Measurements from ENCODE around the gene EPB41L3. TPM values are rescaled to one million over a fixed set of nuclear protein-coding genes. Genes with fewer than 3 reads are reported as not detected.

The EPB41L3 gene
- total and polyA plus RNA-seq, 11 donors, result 2.7 to 45.6 (median 7.9) TPM

DNA sequence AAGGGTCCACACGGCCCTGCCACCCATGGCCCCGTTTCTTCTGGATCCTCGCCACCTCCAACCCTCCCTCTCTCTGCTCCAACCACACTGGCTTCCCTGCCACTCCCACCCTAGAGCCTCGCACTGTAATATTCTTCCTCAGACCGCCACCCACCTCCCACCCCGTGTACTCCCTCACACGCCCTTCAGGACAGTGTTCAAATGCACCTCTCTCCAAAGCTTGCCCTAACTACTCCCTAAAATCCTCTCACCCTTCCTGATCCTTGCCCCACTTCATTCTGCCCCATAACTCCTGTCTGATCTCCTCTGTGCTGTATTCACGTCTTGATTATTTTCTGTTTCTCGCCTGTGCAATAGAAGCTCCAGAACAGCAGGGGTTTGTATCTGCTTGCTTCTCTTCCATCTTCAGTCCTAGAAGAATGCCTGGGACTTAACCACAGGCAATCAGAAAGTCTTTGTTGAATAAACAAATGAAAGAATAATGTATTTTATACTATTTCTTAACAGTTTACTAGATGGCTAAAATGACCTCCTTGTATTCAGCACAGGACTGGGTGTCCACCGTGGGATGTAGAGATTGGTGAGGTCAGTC, 25.5 kb downstream of the EPB41L3 start:
- TF ChIP-seq, protein P1, sequence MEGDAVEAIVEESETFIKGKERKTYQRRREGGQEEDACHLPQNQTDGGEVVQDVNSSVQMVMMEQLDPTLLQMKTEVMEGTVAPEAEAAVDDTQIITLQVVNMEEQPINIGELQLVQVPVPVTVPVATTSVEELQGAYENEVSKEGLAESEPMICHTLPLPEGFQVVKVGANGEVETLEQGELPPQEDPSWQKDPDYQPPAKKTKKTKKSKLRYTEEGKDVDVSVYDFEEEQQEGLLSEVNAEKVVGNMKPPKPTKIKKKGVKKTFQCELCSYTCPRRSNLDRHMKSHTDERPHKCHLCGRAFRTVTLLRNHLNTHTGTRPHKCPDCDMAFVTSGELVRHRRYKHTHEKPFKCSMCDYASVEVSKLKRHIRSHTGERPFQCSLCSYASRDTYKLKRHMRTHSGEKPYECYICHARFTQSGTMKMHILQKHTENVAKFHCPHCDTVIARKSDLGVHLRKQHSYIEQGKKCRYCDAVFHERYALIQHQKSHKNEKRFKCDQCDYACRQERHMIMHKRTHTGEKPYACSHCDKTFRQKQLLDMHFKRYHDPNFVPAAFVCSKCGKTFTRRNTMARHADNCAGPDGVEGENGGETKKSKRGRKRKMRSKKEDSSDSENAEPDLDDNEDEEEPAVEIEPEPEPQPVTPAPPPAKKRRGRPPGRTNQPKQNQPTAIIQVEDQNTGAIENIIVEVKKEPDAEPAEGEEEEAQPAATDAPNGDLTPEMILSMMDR (IDR thresholded peaks at IDR 0.05), result no peak
- TF ChIP-seq POLR2A (IDR thresholded peaks at IDR 0.05), result no peak
- Histone ChIP-seq H3K36me3 (no peaks in the 10 kb centered on the region), H3K4me3 (peak overlapping the region in 7 of 12 donors; percentile 2 to 38 (median 5)), H3K27me3 (no peaks in the 10 kb centered on the region), H3K9me3 (no peaks in the 10 kb centered on the region), H3K27ac (peak overlapping the region in 7 of 12 donors; percentile 12 to 89 (median 55)), H3K4me1 (peaks cover 0 to 64% (median 0%) of the 10 kb centered on the region in 12 donors)
- ATAC-seq (no peak), DNase-seq (no peak)
- WGBS, 4 donors, result 79 to 82% (median 81%) methylated on average over 10 of the region's 10 CpGs
- intact Hi-C loops (cut with DNase I), result loop anchor here in 2 of 10 donors (10.0 kb wide), 2 partner anchors 53 to 63 kb away; no protein-coding TSS in a partner anchor

DNA sequence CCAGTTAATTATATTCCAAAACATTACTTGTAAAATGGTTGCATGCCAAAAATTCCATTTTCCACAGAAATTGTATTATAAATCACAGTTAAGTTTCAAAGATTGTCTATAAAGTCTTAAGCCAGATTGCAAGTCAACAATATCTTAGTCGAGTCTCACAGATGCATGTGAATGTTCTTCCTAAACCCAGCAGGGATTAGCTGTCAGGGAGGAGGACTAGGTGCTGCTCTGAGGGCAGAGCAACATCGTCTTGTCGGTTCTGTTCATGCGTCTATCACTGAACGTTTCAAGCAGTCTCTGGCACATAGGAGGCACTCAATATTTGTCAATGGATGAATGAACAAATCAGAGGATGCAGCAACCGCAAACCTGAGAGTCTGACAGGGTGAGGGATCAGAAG, 27.0 kb downstream of the EPB41L3 start:
- H3K4me1 ChIP-seq, result peaks cover 0 to 66% (median 0%) of the 10 kb centered on the region in 12 donors
- no peak overlapping the region for H3K4me3 ChIP-seq
- H3K27ac ChIP-seq, result peak overlapping the region in 2 of 12 donors; percentile 5 to 89
- no peaks in the 10 kb centered on the region for H3K9me3 ChIP-seq
- no peak for ATAC-seq
- DNase-seq, result no peak
- WGBS, 4 donors, result 75 to 89% (median 79%) methylated on average over 6 of the region's 6 CpGs
- intact Hi-C loops (cut with DNase I), result loop anchor here in 2 of 10 donors (10.0 kb wide), 2 partner anchors 52 to 62 kb away; no protein-coding TSS in a partner anchor
- no peaks in the 10 kb centered on the region for H3K36me3 ChIP-seq
- no peaks in the 10 kb centered on the region for H3K27me3 ChIP-seq
- TF ChIP-seq, protein P1 (IDR thresholded peaks at IDR 0.05), result no peak
- no peak for TF ChIP-seq POLR2A (IDR thresholded peaks at IDR 0.05)

DNA sequence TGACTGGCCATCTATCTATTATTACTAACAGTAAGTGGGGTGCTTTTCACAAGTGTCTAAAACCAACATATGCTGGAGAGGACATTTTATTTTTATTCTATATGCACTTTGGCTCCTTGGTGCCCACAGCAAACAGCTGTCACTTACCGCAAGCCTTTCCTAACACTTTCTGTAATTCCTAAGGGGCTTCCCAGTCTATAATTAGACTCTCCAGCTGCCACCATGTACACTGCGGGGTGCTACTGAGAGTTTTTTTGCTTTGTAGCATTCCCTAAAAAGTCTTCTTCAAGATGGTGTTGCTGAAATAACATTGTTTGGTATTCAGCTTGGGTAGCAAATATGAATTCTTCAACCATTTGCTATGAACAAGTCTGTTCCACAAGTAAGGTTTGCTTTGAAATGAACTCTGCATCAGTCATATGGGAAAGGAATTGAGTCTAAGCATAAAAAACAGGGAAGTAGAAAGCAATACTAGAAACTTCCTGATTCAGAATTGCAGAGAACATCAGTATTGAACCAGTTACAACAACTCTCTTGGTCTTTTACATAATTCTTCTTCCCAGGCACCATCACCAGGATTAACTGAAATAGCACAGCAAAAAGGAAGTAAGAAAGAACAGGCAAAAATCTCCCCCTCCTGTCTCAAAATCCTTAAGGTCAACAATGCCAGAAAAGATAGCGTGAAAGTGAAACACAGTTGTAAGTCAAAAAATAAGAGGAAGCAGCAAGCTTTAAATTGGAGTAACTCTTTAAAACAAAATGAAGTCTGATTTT, 28.6 kb downstream of the EPB41L3 start:
- H3K4me3 ChIP-seq, result peak overlapping the region in 1 of 12 donors; percentile 9
- TF ChIP-seq, protein P1 (IDR thresholded peaks at IDR 0.05), result no peak
- TF ChIP-seq POLR2A (IDR thresholded peaks at IDR 0.05), result no peak
- whole genome bisulfite sequencing, 4 donors, result 27 to 38% (median 32%) methylated on average over 3 of the region's 3 CpGs
- no peaks in the 10 kb centered on the region for H3K27me3 ChIP-seq
- no peak for DNase-seq
- H3K9me3 ChIP-seq, result no peaks in the 10 kb centered on the region
- intact Hi-C loops (cut with DNase I), result loop anchor here in 3 of 10 donors (1.0 to 10.0 kb wide), 3 partner anchors 25 to 60 kb away; no protein-coding TSS in a partner anchor
- peak overlapping the region in 6 of 12 donors; percentile 1 to 89 (median 38) for H3K27ac ChIP-seq
- H3K4me1 ChIP-seq, result peaks cover 0 to 69% (median 0%) of the 10 kb centered on the region in 12 donors
- peak in 2 of 4 donors; percentile 54 to 62 for ATAC-seq
- H3K36me3 ChIP-seq, result no peaks in the 10 kb centered on the region

DNA sequence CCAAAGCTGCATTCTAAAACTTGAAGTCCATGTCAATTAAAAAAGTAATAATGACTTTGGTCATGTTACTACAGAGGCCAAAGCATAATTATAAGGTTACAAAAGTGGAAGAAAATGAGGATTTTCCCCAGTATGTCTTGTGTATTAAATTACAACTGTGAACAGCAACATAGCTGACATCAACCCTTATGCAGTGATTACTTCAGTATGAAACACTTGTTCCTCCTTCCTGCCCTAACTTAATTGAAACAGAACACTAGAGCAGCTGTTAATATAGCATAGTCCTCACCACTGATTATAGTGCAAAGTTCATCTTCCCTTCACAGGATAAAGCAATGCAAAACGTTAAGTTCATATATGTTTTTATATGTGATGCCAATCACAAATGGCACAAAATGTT, 29.9 kb downstream of the EPB41L3 start:
- H3K36me3 ChIP-seq, result no peaks in the 10 kb centered on the region
- H3K27me3 ChIP-seq, result no peaks in the 10 kb centered on the region
- DNase-seq (no peak), ATAC-seq (peak in 2 of 4 donors; percentile 25 to 38)
- H3K9me3 ChIP-seq, result no peaks in the 10 kb centered on the region
- no peak for TF ChIP-seq POLR2A (IDR thresholded peaks at IDR 0.05)
- TF ChIP-seq, protein P1 (IDR thresholded peaks at IDR 0.05), result no peak
- intact Hi-C loops (cut with DNase I), result loop anchor here in 2 of 10 donors (10.0 kb wide), 2 partner anchors 49 to 59 kb away; no protein-coding TSS in a partner anchor
- H3K27ac ChIP-seq, result peak overlapping the region in 1 of 12 donors; percentile 89
- H3K4me3 ChIP-seq, result no peak overlapping the region
- WGBS, 4 donors, result 18 to 63% (median 50%) methylated on average over 1 of the region's 1 CpG
- H3K4me1 ChIP-seq, result peaks cover 0 to 58% (median 0%) of the 10 kb centered on the region in 12 donors
